OCI-LY7 (cell line): Measurements from ENCODE around the gene NAV2.

Experiments
- EZH2phosphoT487 ChIP-seq: fragments of 200-600 bp; sonication (generic); IDR thresholded peaks from 2 replicates; pipeline ENCODE4 v1.6.1; 2018; ENCODE audit warnings: low read depth, borderline replicate concordance, mild to moderate bottlenecking, mixed run types, antibody characterized with exemption, low read length, moderate library complexity, mixed read lengths
- TF ChIP-seq, protein P1 (sequence below): fragments of 200-600 bp; sonication (generic); conservative IDR thresholded peaks from 2 replicates; pipeline ENCODE4 v1.5.1; 2014; ENCODE audit warnings: mild to moderate bottlenecking, antibody characterized with exemption, low read length, moderate library complexity, mixed read lengths

DNA sequence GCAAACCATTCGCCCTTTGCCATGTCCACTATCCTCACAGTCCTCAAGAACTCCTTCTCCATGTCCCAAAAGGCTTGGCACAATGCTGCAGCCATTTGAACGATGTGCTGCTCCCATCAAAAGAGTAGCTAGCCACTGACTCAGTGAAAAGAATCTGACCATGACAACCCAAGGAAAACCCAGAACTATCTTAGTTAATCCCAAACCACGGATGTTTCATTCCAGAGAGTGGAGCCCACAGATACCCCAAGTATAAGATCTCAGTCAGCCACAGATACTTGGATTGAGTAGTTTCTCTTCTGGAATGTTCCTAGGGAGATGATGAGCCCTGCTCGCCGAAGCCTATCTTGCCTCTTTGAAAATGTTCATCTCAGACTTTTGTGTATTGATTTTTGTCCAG, 176.9 kb downstream of the NAV2 start:
- TF ChIP-seq, protein P1, sequence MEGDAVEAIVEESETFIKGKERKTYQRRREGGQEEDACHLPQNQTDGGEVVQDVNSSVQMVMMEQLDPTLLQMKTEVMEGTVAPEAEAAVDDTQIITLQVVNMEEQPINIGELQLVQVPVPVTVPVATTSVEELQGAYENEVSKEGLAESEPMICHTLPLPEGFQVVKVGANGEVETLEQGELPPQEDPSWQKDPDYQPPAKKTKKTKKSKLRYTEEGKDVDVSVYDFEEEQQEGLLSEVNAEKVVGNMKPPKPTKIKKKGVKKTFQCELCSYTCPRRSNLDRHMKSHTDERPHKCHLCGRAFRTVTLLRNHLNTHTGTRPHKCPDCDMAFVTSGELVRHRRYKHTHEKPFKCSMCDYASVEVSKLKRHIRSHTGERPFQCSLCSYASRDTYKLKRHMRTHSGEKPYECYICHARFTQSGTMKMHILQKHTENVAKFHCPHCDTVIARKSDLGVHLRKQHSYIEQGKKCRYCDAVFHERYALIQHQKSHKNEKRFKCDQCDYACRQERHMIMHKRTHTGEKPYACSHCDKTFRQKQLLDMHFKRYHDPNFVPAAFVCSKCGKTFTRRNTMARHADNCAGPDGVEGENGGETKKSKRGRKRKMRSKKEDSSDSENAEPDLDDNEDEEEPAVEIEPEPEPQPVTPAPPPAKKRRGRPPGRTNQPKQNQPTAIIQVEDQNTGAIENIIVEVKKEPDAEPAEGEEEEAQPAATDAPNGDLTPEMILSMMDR: no peak
- TF ChIP-seq EZH2phosphoT487: no peak
